ENCODE data around the gene WWOX. TPM values are rescaled to one million over a fixed set of nuclear protein-coding genes. Genes with fewer than 3 reads are reported as not detected.
A peak's percentile ranks its signal among the peaks of the same experiment; 100 is the strongest.

WWOX gene
- total and polyA plus RNA-seq, 2 of the 8 experiments (the other 6 are each of a cell fraction or from before 2014, with no cell fraction given) = 5.4 to 16.7 TPM

- Histone ChIP-seq H2BK120ac (replicated peaks; ENCODE audit: low read depth, low read length) (no peak overlapping the region), H3K79me1 (ENCODE audit: low read depth, low read length) (no peaks in the 10 kb centered on the region), H2BK12ac (ENCODE audit: low read depth, low read length) (no peak overlapping the region; the same call in 1 of the 2 replicates), H3K18ac (ENCODE audit: extremely low read depth, low read length) (0 out of 2 replicates have a peak overlapping the region, but pooled peaks have one; percentile 21), H3K79me2 (ENCODE audit: control insufficient read depth in 1 of 2, insufficient read depth in 2 of 2, low read length in 2 of 2) (no peaks in the 10 kb centered on the region), H3K27ac (ENCODE audit: low read depth, low read length) (no peak overlapping the region), H2BK15ac (ENCODE audit: low read length) (no peak overlapping the region), H3K4ac (replicated peaks; ENCODE audit: insufficient read length, low read depth, low read length) (no peak overlapping the region), H3K56ac (replicated peaks; ENCODE audit: insufficient read length, low read depth, low read length) (no peak overlapping the region), H3K9me3 (ENCODE audit: insufficient read depth in 2 of 2, low read depth in 1 of 2, low read length in 1 of 2) (no peaks in the 10 kb centered on the region), H3K14ac (ENCODE audit: insufficient read length) (no peak overlapping the region), H3K4me1 (replicated peaks in 1 of 4; ENCODE audit: control insufficient read depth in 3 of 4, insufficient read depth in 4 of 4, low read length in 3 of 4) (peaks cover 1 to 9% (median 8%) of the 10 kb centered on the region in 4 experiments; a peak in 6 of 7 replicates), H3K36me3 (ENCODE audit: control insufficient read depth in 2 of 4, insufficient read depth in 4 of 4, low read length in 3 of 4) (no peaks in the 10 kb centered on the region), H2AFZ (ENCODE audit: low read length) (no peak overlapping the region), H2AK5ac (ENCODE audit: low read depth, low read length) (no peak overlapping the region), H3K27me3 (replicated peaks in 1 of 4; ENCODE audit: control insufficient read depth in 3 of 4, extremely low read depth in 1 of 4, insufficient read depth in 3 of 4, low read length in 3 of 4) (no peaks in the 10 kb centered on the region; a peak in 1 of 7 replicates), H3K9ac (replicated peaks in 1 of 4; ENCODE audit: extremely low read depth in 1 of 4, low read depth in 3 of 4, low read length in 3 of 4) (no peak overlapping the region), H2BK20ac (ENCODE audit: low read length) (peak overlapping the region; percentile 62; the same call in 1 of the 2 replicates), H3K4me2 (ENCODE audit: insufficient read depth in 1 of 2, low read depth in 2 of 2, low read length in 2 of 2) (no peak overlapping the region), H3K4me3 (ENCODE audit: extremely low read depth in 1 of 4, insufficient read depth in 2 of 4, low read depth in 3 of 4, low read length in 4 of 4) (no peak overlapping the region), H4K91ac (replicated peaks; ENCODE audit: insufficient read length, low read length) (no peak overlapping the region), H2BK5ac (ENCODE audit: low read depth, low read length) (no peak overlapping the region), H4K5ac (ENCODE audit: insufficient read length, low read depth, low read length) (no peak overlapping the region), H3K23me2 (ENCODE audit: low read depth, low read length) (no peaks in the 10 kb centered on the region), H4K8ac (ENCODE audit: extremely low read depth, insufficient read depth, low read length) (no peak overlapping the region), H4K20me1 (replicated peaks in 1 of 2; ENCODE audit: control insufficient read depth in 1 of 2, insufficient read depth in 2 of 2, low read length in 2 of 2) (no peaks in the 10 kb centered on the region), H3K23ac (ENCODE audit: insufficient read length) (no peak overlapping the region)
- ChIA-PET CTCF (ENCODE audit: partially characterized antibody) (interaction anchor here (0.5 to 0.6 kb wide), 2 partner anchors 269 to 353 kb away, joined by 3 read pairs; no protein-coding TSS in a partner anchor), POLR2A (ENCODE audit: partially characterized antibody) (no interaction called here)
- WGBS, 2 experiments (ENCODE audit: extremely low coverage in 1 of 2, insufficient coverage in 1 of 2, insufficient read length in 1 of 2, insufficient replicate concordance in 2 of 2, low coverage in 1 of 2, low lambda C conversion rate in 2 of 2, missing lambda C conversion rate in 1 of 2) = 85% methylated on average over 4 of the region's 4 CpGs; no CpG with 5 or more reads in 1 of the 2 experiments
- DNase-seq (ENCODE audit: low read depth in 1 of 2, low spot score in 2 of 2) (no peak), FAIRE-seq (no peak)
- TF ChIP-seq CEBPB (IDR thresholded peaks at IDR 0.05; ENCODE audit: low read depth, low read length) (no peak), RNF2 (IDR thresholded peaks at IDR 0.05; ENCODE audit: borderline replicate concordance, low read depth, low read length, missing control alignments, poor library complexity, severe bottlenecking) (no peak), PHF8 (conservative IDR thresholded peaks at IDR 0.05; ENCODE audit: low read depth, low read length) (no peak), SRF (IDR thresholded peaks at IDR 0.05; ENCODE audit: low read depth, low read length) (no peak)
Measured at GRCh38 chr16:79210607-79211006, 1111.2 kb downstream of the WWOX start.

Data from H1 (cell line).